DMS 273 (cell line): ENCODE measurements around the gene DALRD3.

Experiments
- DNase-seq: peaks from one replicate; lab custom pipeline; 2025; ENCODE audit not compliant: unreplicated experiment; lab: John Stamatoyannopoulos, UW

Gene DALRD3

GRCh38 chr3:49006408-49007067, 11.8 kb downstream of the DALRD3 start:
- DNase-seq = peak; percentile 48

- DNase-seq = peak; percentile 33
Observed at GRCh38 chr3:49005998-49006397, 12.4 kb downstream of the DALRD3 start.

- DNase-seq = no peak
Observed at GRCh38 chr3:49005303-49005680, 13.1 kb downstream of the DALRD3 start.

- peak; percentile 42 for DNase-seq
Observed at GRCh38 chr3:49004352-49005302, 13.8 kb downstream of the DALRD3 start.

GRCh38 chr3:49001155-49001554, 17.2 kb downstream of the DALRD3 start:
- peak; percentile 18 for DNase-seq

- no peak for DNase-seq
Observed at GRCh38 chr3:48999085-48999858, 19.1 kb downstream of the DALRD3 start.

- DNase-seq = peak; percentile 58
Observed at GRCh38 chr3:48997714-48998637, 20.4 kb downstream of the DALRD3 start.

GRCh38 chr3:48997102-48997635, 21.2 kb downstream of the DALRD3 start:
- no peak for DNase-seq

GRCh38 chr3:48996640-48997039, 21.7 kb downstream of the DALRD3 start:
- DNase-seq = no peak

GRCh38 chr3:48993834-48994233, 24.5 kb downstream of the DALRD3 start:
- no peak for DNase-seq

GRCh38 chr3:48991851-48992545, 26.4 kb downstream of the DALRD3 start:
- no peak for DNase-seq

- peak; percentile 48 for DNase-seq
Observed at GRCh38 chr3:48990636-48991469, 27.5 kb downstream of the DALRD3 start.

- DNase-seq = peak; percentile 80
Observed at GRCh38 chr3:48989796-48990635, 28.4 kb downstream of the DALRD3 start, which contains the start of gene P4HTM. Gene P4HTM (plus strand): TSS chr3:48990241. CDS start chr3:48990257, 16 bp downstream.

- DNase-seq = no peak
Observed at GRCh38 chr3:48989126-48989795, 29.1 kb downstream of the DALRD3 start.

- DNase-seq = no peak
Observed at GRCh38 chr3:48985831-48986376, 32.5 kb downstream of the DALRD3 start.

GRCh38 chr3:48984663-48985062, 33.7 kb downstream of the DALRD3 start:
- DNase-seq = no peak

GRCh38 chr3:48983096-48983495, 35.3 kb downstream of the DALRD3 start:
- no peak for DNase-seq
